NT2/D1 (cell line): ENCODE results near the gene SIRPB1.
"Not testable (repeated sequence)": the region's sequence is repeated elsewhere in the genome, so short reads cannot be mapped to it uniquely, and the experiment has no call there.

Source experiments
- YY1 ChIP-seq: IDR thresholded peaks from 2 replicates; pipeline ENCODE4 v1.6.1; 2011; ENCODE audit not compliant: insufficient read length, insufficient read depth
- ZNF274 ChIP-seq: IDR thresholded peaks from 2 replicates; pipeline ENCODE4 v1.6.1; 2011; ENCODE audit warnings: mild to moderate bottlenecking, low read depth, low read length

- TF ChIP-seq YY1, ZNF274: not testable (repeated sequence)
These were observed 42.5 kb downstream of the SIRPB1 start for GRCh38 chr20:1577313-1577712.
